GM12865 (cell line): ENCODE measurements around the gene ZNF764.

Experiments
- DNase-seq: peaks from one replicate; pipeline ENCODE4 v3.0.0; 2010; ENCODE audit warnings: low read depth
- H3K4me3 ChIP-seq: 2 replicates; pipeline ENCODE4 v1.5.1; 2011; ENCODE audit warnings: mild to moderate bottlenecking, low read depth, low read length, control low read depth
- CTCF ChIP-seq: IDR thresholded peaks from 2 replicates; pipeline ENCODE4 v1.5.1; 2011; ENCODE audit warnings: low read length, control low read depth, low read depth, inconsistent platforms; ENCODE audit not compliant: insufficient read depth; ENCODE audit errors: missing control alignments

ZNF764 gene

GRCh38 chr16:30557957-30558788 lies at the start of gene ZNF764:
Gene ZNF764 (minus strand): TSS chr16:30558374. CDS start chr16:30558182, 192 bp downstream.
- peak within 1 kb of the TSS; percentile 83 for H3K4me3 ChIP-seq
- no peak for TF ChIP-seq CTCF
- DNase-seq, result peak; percentile 98

GRCh38 chr16:30606004-30606403 lies 47.8 kb upstream of the ZNF764 start:
- no peak for DNase-seq
- H3K4me3 ChIP-seq, result no peak overlapping the region
- TF ChIP-seq CTCF, result no peak

- no peak for DNase-seq
- TF ChIP-seq CTCF, result no peak
- H3K4me3 ChIP-seq, result no peak overlapping the region
Observed at GRCh38 chr16:30605158-30605557, 47.0 kb upstream of the ZNF764 start.

- TF ChIP-seq CTCF, result no peak
- no peak overlapping the region for H3K4me3 ChIP-seq
- no peak for DNase-seq
Observed at GRCh38 chr16:30604316-30604947, 46.3 kb upstream of the ZNF764 start.

GRCh38 chr16:30603945-30604315 lies 45.8 kb upstream of the ZNF764 start:
- DNase-seq, result no peak
- no peak for TF ChIP-seq CTCF
- no peak overlapping the region for H3K4me3 ChIP-seq

- DNase-seq, result no peak
- no peak for TF ChIP-seq CTCF
- H3K4me3 ChIP-seq, result no peak overlapping the region
Observed at GRCh38 chr16:30602616-30603277, 44.6 kb upstream of the ZNF764 start.
